ENCODE data around the gene GDF7.

The GDF7 gene

DNA sequence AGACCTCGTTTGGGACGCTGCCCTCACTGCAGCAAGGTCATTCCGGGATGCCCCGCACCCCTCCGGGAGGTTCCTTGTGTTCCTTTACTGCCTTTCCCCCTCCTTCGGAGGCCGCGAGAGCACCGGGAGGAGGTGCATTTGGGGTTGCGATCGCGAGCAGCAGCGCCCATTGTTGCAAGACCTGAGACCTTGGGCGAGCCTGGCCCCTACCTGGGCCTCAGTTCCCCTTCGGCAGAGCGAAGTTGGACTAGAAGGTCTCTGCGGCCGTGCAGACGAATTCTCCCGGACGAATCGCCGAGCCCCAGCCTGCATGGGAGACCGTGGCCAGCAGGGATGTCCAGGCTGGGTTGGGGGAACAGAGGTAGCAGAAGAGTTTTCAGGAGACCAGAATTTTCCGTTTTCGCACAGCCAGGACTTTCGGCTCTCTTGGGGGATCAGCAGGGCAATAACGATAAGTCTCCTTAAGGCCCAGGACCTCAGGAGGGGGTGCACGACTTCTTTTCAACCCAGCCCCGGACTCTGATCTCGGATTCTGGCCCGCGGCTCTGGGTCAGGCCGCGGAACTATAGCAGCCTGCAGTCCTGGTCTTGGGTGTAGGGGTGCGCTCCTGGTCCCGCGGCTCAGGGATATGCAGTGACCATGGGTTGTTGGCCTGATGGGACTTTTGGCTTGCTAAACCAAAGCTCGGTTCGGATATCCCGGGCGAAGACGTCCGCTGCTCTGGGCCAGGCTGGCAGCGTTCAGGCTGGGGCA, 2.8 kb downstream of the GDF7 start:
- in situ Hi-C loops (cut with MboI; ENCODE audit: low sequenced_read_pairs), result loop anchor here (25.0 kb wide), 3 partner anchors 293 to 643 kb away; no protein-coding TSS in a partner anchor

GRCh38 chr2:20670315-20671035, 3.5 kb downstream of the GDF7 start:
- in situ Hi-C loops (cut with MboI; ENCODE audit: low sequenced_read_pairs), result loop anchor here (25.0 kb wide), 3 partner anchors 292 to 642 kb away; no protein-coding TSS in a partner anchor

DNA sequence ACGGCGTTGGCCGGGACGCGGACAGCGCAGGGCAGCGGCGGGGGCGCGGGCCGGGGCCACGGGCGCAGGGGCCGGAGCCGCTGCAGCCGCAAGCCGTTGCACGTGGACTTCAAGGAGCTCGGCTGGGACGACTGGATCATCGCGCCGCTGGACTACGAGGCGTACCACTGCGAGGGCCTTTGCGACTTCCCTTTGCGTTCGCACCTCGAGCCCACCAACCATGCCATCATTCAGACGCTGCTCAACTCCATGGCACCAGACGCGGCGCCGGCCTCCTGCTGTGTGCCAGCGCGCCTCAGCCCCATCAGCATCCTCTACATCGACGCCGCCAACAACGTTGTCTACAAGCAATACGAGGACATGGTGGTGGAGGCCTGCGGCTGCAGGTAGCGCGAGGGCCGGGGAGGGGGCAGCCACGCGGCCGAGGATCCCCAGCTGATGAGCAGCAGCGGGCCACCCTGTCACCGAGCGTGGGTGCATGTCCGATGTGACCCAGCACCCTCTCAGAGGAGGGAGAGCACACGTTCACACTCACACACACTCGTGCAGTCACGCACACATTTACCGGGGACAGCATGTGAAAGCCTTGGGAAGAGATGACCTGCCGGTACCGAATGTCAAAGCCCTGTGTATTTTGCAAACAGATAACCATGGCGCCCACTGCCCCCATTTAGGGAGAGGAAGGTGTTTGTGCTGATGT, 4.2 kb downstream of the GDF7 start:
- in situ Hi-C loops (cut with MboI; ENCODE audit: low sequenced_read_pairs), result loop anchor here (25.0 kb wide), 3 partner anchors 291 to 641 kb away; no protein-coding TSS in a partner anchor

- in situ Hi-C loops (cut with MboI; ENCODE audit: low sequenced_read_pairs), result loop anchor here (25.0 kb wide), 3 partner anchors 291 to 641 kb away; no protein-coding TSS in a partner anchor
Observed at GRCh38 chr2:20671736-20672080, 4.8 kb downstream of the GDF7 start.

DNA sequence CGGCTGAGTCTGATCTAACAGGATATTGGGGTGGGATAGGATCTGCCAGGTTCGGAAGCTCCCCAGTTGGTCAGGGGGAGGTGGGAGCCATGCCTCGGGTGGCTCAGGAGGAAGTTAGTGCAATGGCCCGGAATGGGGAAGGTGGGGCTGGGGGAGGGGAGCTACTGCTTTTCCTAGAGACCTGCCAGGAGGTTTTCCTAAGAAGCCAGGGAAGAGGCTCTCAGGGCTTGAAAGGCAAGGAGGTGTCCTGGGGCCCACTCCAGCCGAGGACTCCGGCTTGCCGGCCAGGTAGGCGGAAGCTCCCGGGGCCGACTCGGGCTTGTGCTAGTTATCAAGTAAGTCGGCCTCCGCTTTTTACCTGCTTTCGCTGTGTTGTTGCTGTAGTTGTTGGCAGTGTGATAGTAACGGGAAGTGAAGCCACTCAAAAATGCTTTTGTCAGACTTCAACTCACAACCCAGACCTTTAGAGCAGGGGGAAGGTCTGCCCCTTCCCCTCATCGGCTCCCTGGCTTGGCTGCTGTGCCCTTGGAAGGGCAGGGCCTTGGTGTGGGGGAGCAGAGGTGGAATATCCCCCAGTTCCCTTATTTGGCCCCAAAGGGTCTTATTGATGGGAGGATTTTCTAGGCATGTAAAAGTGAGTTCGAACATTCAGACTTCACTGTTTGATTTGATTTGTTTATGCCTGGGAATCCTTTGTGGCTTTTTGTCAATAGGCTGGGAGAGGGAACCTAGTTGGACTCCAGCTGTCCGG, 5.4 kb downstream of the GDF7 start:
- in situ Hi-C loops (cut with MboI; ENCODE audit: low sequenced_read_pairs), result loop anchor here (25.0 kb wide), 3 partner anchors 290 to 640 kb away; no protein-coding TSS in a partner anchor

- in situ Hi-C loops (cut with MboI; ENCODE audit: low sequenced_read_pairs), result loop anchor here (25.0 kb wide), 3 partner anchors 289 to 639 kb away; no protein-coding TSS in a partner anchor
Observed at GRCh38 chr2:20673686-20674308, 6.9 kb downstream of the GDF7 start.

GRCh38 chr2:20674309-20674965, 7.5 kb downstream of the GDF7 start:
- in situ Hi-C loops (cut with MboI; ENCODE audit: low sequenced_read_pairs), result loop anchor here (25.0 kb wide), 3 partner anchors 288 to 638 kb away; no protein-coding TSS in a partner anchor

DNA sequence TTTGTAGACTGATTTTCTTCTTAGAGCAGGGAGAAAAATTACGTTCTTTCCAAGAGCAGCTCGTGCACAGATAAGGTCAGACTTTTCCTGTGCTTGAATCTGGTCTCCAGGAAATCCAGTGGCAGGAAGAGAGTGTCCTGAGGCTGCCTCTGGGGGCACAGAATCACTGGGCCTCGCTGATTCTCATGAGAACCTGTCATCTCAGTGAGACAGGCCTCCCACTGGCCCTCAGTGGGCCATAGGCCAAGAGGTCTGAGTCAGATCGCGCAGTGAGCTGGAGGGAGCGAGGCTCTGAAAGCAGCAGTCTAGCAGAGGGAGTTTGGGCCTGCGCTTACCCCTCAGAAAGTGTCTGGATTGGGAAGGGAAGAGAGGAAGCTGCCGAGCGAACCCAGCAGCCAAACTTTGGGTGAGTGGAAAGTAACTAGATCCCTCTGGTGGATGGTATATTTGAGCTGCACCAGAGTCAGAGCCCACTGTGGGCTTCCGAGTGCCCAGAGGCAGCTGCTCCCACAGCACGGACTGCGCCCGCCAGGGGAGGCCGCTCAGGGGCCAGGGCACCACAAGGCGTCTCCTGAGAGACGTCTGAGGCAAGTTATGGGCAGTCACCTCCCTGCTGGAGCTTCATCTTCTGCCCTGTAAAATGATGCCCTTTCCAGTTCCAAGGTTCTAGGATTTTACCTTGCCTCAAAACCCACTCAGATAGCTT, 8.2 kb downstream of the GDF7 start:
- in situ Hi-C loops (cut with MboI; ENCODE audit: low sequenced_read_pairs), result loop anchor here (25.0 kb wide), 3 partner anchors 287 to 637 kb away; no protein-coding TSS in a partner anchor

DNA sequence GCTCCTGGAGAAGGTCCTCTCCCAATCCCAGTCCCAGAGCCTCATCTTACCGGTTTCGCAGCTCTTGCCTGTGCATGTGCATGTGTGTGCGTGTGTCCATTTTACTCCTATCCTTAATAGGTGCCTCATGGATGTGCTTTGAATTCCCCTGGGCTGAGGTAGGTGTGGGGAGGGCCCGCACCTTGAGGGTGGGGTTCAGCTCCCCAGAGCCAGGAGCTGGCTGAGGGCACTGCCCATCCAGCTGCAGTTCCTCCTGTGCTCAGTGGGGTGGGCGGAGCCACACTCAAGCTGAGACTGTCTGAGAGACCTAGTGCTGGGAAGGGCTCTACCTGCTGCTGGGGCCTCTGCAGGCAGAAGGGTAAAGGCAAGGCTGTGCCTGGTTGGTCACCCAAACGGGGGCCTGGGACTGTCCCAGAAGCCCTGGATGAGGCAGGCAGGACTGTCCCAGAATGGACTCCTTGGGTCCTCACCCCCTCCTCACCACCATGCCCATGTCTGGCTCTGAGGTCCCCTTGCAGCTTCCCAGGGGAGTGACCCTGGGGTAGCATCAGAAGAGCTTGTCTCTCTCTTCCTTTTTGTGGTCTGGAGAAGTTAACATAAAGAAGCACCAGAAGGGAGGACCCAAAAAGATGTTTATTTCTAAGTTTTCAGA, 8.9 kb downstream of the GDF7 start:
- in situ Hi-C loops (cut with MboI; ENCODE audit: low sequenced_read_pairs), result no loop called here

DNA sequence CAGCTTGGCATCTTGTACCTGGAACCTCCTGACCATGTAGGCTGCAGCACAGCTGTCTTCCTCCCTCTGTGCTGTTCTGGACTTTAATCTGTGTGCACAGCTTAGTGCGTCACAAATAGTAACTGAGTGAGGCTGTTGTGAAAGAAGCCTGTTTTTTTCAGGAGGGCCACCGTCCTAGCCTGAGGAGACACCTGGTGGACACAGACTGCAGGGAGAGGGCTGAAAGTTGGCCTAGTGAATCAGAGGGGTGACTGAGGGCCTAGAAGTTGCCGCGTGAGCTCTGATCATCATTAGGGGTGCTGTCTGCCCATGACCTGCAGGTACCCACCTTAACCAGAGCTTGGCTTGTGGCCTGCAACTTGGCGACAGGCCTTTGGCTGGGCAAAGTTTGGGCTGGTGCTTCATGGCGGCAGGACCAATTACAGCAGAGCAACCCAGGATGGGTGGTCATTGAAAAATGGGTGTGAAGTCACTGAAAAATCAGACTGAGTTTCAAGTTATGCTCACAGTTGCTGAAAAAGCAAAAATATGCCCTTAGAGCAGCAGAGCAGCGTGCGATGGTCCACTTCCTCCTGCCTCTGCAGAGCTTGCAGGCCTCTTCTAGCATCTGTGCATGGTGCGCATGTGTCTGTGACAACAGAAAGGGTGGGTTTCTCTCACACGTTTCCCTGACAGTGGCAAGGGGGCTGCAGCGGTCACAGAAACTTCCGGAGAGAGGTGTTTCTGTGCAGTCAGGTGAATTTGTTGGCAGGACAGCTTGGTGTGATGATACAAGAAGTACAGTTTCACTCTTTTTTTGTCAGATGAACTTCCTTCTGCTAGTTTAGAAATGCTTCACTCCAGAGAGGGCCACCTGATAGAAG, 9.6 kb downstream of the GDF7 start:
- in situ Hi-C loops (cut with MboI; ENCODE audit: low sequenced_read_pairs), result no loop called here

GRCh38 chr2:20677301-20678085, 10.5 kb downstream of the GDF7 start:
- in situ Hi-C loops (cut with MboI; ENCODE audit: low sequenced_read_pairs), result no loop called here

DNA sequence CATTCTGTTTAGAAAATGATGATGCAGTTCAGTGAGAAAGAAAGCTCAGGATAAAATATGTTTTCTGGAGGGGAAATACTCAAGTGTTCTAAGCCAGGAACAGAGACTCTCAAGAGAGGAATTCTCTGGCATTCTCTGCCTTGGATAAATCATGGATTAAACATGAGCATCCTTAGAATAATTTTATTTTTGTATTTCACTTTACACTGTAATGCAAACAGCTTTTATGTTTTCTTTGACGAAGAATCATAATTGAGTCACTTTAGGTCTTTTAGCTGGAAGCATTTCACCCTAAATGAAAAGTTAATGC, 11.1 kb downstream of the GDF7 start:
- in situ Hi-C loops (cut with MboI; ENCODE audit: low sequenced_read_pairs), result no loop called here

DNA sequence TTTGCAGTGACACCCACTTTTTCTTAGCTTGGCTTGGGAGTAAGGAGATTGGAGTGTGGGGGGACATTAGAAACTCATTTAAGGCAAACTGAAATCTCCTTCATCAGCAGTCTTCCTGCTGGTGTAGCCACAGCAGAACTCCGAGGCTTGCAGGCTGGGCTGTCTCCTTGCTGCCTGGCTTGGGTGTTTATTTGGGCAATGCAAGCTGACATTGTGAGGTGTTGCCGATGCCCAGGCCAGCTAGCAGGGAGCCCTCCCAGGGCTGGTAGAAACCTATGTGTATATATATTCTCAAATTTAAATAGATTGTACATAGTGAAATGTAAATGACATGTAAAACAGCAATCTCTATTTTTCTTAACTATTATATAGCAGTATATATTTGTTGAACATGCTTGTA, 11.8 kb downstream of the GDF7 start:
- in situ Hi-C loops (cut with MboI; ENCODE audit: low sequenced_read_pairs), result no loop called here

- in situ Hi-C loops (cut with MboI; ENCODE audit: low sequenced_read_pairs), result no loop called here
Observed at GRCh38 chr2:20680744-20681375, 13.9 kb downstream of the GDF7 start.

DNA sequence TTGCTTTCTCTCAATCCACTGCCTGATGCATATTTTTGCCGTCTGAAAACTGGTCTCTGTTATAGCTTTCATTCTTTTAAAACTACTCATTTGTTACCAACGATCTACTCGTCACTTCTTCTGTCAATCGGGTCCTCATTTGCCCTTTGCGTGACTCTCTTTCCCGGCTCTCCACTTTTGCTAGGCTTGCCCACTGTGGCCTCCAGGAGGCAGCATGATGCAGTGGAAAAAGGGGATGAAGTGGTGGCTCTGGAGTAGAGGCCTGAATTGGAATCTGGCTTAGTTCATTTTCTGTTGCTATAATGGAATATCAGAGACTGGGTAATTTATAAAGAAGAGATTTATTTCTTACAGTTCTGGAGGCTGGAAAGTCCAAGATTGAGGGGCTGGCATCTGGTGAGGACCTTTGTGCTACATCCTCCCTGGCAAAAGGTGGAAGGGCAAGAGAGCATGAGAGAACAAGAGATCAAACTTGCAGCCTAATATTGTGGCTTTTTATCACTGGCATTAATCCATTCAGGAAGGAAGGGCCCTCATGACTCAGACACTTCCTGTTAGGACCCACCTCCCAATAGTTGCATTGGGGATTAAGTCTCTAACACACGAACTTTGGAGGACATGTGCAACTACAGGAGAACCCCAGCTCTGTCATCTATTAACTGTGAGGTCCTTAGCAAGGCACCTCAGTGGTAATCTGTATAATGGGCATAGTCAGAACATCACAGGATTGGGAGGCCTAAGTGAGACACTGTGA, 15.4 kb downstream of the GDF7 start:
- in situ Hi-C loops (cut with MboI; ENCODE audit: low sequenced_read_pairs), result no loop called here

DNA sequence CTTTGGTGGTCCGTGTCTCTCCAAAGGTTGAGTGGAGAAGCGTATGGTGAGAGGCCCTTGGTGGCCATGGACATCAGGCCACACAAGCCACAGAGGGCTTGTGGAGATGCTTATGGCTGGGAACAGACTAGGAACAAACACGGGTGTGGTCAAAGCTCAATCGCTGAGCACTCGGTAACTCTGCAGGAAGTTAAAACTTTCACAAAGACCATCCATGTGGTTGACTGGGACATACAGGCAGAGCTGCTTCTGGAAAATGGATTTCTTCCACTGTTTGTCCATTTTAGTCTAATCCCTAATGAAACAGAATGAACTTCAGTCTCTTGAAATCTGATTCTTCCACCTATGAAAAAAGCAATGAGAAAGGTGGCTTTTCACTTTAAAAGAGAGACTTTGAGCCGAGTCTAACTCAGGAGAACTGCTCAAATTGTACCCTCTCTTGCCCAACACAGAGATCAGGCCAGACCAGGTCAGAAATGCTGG, 17.7 kb downstream of the GDF7 start:
- in situ Hi-C loops (cut with MboI; ENCODE audit: low sequenced_read_pairs), result no loop called here
